C4-2B (cell line): Measurements from ENCODE around the gene ING5.

ENCODE experiments used
- H3K27ac ChIP-seq: fragments of 450-650 bp; 2 replicates; pipeline ENCODE4 v1.5.1; 2017
- CTCF ChIP-seq: fragments of 450-650 bp; conservative IDR thresholded peaks from 2 replicates; pipeline ENCODE4 v1.5.1; 2017; ENCODE audit warnings: mild to moderate bottlenecking
- ZFX ChIP-seq: fragments of 450-650 bp; IDR thresholded peaks from 2 replicates; pipeline ENCODE4 v1.6.1; 2017

ING5 gene

GRCh38 chr2:241720560-241720959 is 18.7 kb downstream of the ING5 start:
- no peak overlapping the region for H3K27ac ChIP-seq
- TF ChIP-seq CTCF (no peak), ZFX (no peak)

GRCh38 chr2:241721852-241722251 is 20.0 kb downstream of the ING5 start:
- no peak overlapping the region for H3K27ac ChIP-seq
- TF ChIP-seq CTCF (no peak), ZFX (no peak)

GRCh38 chr2:241722896-241723454 is 21.1 kb downstream of the ING5 start:
- TF ChIP-seq CTCF: no peak
- no peak for TF ChIP-seq ZFX
- H3K27ac ChIP-seq: no peak overlapping the region

GRCh38 chr2:241724259-241724974 is 22.6 kb downstream of the ING5 start:
- H3K27ac ChIP-seq: no peak overlapping the region
- no peak; the same call in 1 of the 2 replicates for TF ChIP-seq CTCF
- TF ChIP-seq ZFX: no peak

GRCh38 chr2:241724975-241725870 is 23.4 kb downstream of the ING5 start:
- H3K27ac ChIP-seq: no peak overlapping the region
- TF ChIP-seq ZFX: no peak
- no peak for TF ChIP-seq CTCF

GRCh38 chr2:241726459-241726858 is 24.6 kb downstream of the ING5 start:
- H3K27ac ChIP-seq: no peak overlapping the region
- no peak for TF ChIP-seq CTCF
- no peak for TF ChIP-seq ZFX

GRCh38 chr2:241728000-241728399 is 26.2 kb downstream of the ING5 start:
- TF ChIP-seq ZFX: no peak
- no peak for TF ChIP-seq CTCF
- no peak overlapping the region; the same call in 1 of the 2 replicates for H3K27ac ChIP-seq
